HG03060 (cell line): ENCODE results near the gene GGA3.
"Not testable (repeated sequence)": the region's sequence is repeated elsewhere in the genome, so short reads cannot be mapped to it uniquely, and the experiment has no call there.

Source experiments
- ATAC-seq: cut with Tn5 transposase; IDR thresholded peaks from one replicate; pipeline ENCODE4 v1.9.1; 2021; ENCODE audit warnings: low read depth, moderate number of reproducible peaks; ENCODE audit not compliant: unreplicated experiment

GGA3 gene

GRCh38 chr17:75231071-75231470 lies 30.3 kb downstream of the GGA3 start:
- ATAC-seq = no peak

- no peak for ATAC-seq
Observed at GRCh38 chr17:75228847-75229246, 32.6 kb downstream of the GGA3 start.

GRCh38 chr17:75228305-75228704 lies 33.1 kb downstream of the GGA3 start:
- ATAC-seq = no peak

GRCh38 chr17:75227729-75228128 lies 33.7 kb downstream of the GGA3 start:
- ATAC-seq = no peak

GRCh38 chr17:75225016-75225415 lies 36.4 kb downstream of the GGA3 start:
- ATAC-seq = no peak

GRCh38 chr17:75219815-75220214 lies 41.6 kb downstream of the GGA3 start:
- ATAC-seq = no peak

- no peak for ATAC-seq
Observed at GRCh38 chr17:75218131-75218530, 43.3 kb downstream of the GGA3 start.

- ATAC-seq = no peak
Observed at GRCh38 chr17:75209061-75209460, 52.3 kb downstream of the GGA3 start.

- no peak for ATAC-seq
Observed at GRCh38 chr17:75208161-75208560, 53.2 kb downstream of the GGA3 start.

GRCh38 chr17:75207760-75208159 lies 53.6 kb downstream of the GGA3 start:
- ATAC-seq = no peak

- ATAC-seq = not testable (repeated sequence)
Observed at GRCh38 chr17:75207050-75207407, 54.4 kb downstream of the GGA3 start.

GRCh38 chr17:75205793-75206163 lies 55.6 kb downstream of the GGA3 start:
- no peak for ATAC-seq

GRCh38 chr17:75205037-75205792 lies 56.2 kb downstream of the GGA3 start, which contains the start of gene NUP85:
TSS of gene NUP85 (plus strand) at chr17:75205679. CDS start at chr17:75205762, 83 bp downstream.
- ATAC-seq = no peak

GRCh38 chr17:75199886-75200618 lies 61.4 kb downstream of the GGA3 start:
- no peak for ATAC-seq

GRCh38 chr17:75194879-75195278 lies 66.5 kb downstream of the GGA3 start:
- ATAC-seq = no peak

GRCh38 chr17:75191584-75191983 lies 69.8 kb downstream of the GGA3 start:
- ATAC-seq = no peak

GRCh38 chr17:75188614-75189013 lies 72.8 kb downstream of the GGA3 start:
- no peak for ATAC-seq
